Mammary epithelial cell (primary cell): Measurements from ENCODE around the gene LEKR1.

ENCODE experiments used
- EZH2 ChIP-seq: IDR thresholded peaks from 2 replicates; pipeline ENCODE4 v1.6.1; 2012; ENCODE audit warnings: low read length, inconsistent platforms, borderline replicate concordance
- TF ChIP-seq, protein P1 (sequence below), 2 donors: IDR thresholded peaks in 1 of 2; conservative IDR thresholded peaks in 1 of 2; 2 replicates each; pipeline ENCODE4 v1.5.1; 2011 to 2012; ENCODE audit warnings: inconsistent platforms in 2 of 2, low read length in 2 of 2, mild to moderate bottlenecking in 2 of 2, control low read depth in 1 of 2, low read depth in 1 of 2; ENCODE audit not compliant: insufficient read depth in 1 of 2; ENCODE audit errors: extremely low read depth in 1 of 2

DNA sequence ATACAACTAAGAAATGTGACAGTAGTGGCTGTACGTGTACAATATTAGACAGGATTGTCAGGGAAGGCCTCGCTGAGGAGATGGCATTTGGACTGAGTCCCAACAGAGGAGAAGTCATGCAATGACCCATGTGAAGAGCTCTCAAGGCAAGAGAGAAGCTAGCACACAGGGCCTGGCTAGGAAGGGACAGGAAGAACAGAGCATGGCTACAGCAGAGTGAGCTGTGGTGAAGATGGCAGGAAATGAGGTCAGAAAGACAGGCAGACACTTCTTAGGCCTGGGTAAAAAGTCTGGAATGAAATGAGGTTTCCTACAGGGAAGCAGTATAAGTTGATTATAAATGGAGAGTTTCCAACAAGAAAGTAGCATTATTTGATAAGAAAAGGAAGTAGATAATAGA lies 33.2 kb upstream of the LEKR1 start:
- TF ChIP-seq, protein P1, sequence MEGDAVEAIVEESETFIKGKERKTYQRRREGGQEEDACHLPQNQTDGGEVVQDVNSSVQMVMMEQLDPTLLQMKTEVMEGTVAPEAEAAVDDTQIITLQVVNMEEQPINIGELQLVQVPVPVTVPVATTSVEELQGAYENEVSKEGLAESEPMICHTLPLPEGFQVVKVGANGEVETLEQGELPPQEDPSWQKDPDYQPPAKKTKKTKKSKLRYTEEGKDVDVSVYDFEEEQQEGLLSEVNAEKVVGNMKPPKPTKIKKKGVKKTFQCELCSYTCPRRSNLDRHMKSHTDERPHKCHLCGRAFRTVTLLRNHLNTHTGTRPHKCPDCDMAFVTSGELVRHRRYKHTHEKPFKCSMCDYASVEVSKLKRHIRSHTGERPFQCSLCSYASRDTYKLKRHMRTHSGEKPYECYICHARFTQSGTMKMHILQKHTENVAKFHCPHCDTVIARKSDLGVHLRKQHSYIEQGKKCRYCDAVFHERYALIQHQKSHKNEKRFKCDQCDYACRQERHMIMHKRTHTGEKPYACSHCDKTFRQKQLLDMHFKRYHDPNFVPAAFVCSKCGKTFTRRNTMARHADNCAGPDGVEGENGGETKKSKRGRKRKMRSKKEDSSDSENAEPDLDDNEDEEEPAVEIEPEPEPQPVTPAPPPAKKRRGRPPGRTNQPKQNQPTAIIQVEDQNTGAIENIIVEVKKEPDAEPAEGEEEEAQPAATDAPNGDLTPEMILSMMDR (conservative IDR thresholded peaks at IDR 0.05 in 1 of 2, IDR thresholded peaks at IDR 0.05 in 1 of 2; ENCODE audit: extremely low read depth in 1 of 2, insufficient read depth in 1 of 2, low read depth in 1 of 2, low read length in 2 of 2): no peak
- no peak for TF ChIP-seq EZH2
